COR-L47 (cell line): ENCODE results near the gene CCNDBP1.
"Not testable (repeated sequence)": the region's sequence is repeated elsewhere in the genome, so short reads cannot be mapped to it uniquely, and the experiment has no call there.

Experiments used
- DNase-seq: peaks from one replicate; lab custom pipeline; 2025; lab: John Stamatoyannopoulos, UW

CCNDBP1 gene, protein sequence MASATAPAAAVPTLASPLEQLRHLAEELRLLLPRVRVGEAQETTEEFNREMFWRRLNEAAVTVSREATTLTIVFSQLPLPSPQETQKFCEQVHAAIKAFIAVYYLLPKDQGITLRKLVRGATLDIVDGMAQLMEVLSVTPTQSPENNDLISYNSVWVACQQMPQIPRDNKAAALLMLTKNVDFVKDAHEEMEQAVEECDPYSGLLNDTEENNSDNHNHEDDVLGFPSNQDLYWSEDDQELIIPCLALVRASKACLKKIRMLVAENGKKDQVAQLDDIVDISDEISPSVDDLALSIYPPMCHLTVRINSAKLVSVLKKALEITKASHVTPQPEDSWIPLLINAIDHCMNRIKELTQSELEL

DNA sequence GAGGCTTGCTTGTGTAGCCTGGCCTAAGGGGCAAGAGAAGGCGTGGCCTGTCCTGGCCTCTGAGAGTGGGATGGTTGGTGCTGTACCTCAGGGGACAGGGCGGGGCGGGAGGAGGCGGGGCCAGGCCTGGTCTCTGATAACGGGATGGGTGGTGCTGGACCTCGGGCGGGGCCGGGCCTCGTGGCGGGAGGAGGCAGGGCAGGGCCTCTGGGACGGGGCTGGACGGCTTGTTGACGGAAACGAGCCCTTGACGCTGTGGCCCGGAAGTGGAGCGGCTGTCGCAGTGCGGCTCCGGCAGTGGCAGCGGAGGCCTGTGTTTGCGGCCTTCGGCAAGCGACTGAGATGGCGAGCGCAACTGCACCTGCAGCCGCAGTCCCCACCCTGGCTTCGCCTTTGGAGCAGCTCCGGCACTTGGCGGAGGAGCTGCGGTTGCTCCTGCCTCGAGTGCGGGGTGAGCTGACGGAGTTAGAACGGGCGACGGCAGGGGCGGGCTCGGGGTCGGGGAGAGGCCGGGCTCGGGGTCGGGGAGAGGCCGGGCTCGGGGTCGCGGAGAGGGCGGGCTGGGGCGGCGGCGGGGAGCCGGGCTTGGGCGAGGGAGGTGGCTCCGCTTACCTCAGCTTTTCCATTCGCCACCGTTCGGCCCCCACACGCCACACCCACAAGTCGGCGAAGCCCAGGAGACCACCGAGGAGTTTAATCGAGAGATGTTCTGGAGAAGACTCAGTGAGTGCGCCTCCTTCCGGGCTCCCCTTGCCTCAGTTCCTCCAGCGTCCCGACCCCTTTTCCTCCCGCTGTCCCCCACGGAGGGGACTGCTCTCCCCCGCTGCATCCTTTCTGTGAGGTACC, at the start of gene CCNDBP1:
Gene CCNDBP1, plus strand, starts transcription at position 247 of the 846 bp plus-strand sequence. Its CDS starts 96 bp downstream, at position 343.
- DNase-seq = peak; percentile 84

DNA sequence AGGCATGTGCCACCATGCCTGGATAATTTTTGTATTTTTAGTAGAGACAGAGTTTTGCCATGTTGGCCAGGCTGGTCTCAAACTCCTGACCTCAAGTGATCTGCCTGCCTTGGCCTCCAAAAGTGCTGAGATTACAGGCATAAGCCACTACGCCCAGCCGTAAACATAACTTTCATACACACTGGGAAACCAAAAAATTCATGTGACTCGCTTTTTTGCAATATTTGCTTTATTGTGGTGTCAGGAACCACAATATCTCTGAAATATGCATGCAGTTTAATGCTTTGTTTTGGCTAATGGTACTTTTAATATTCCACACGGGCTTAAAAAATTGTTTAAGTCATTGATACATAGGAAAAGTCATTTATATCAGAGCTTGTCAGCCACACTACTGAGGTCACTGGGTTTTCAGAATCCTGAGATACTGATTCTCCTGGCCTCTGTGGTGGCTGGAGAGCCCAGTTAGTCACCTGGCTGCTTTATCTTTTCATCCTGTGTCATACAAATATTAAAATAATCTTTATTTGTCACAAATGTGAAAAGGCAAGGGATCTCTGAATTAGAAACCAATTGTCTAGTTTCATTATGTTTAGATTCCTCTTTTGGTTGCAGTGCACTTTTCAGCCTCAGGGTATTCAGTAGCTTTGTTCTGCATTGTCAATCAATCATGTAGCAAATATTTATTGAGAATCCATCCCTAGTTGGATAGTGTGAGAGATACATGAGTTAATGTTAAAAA, 41.8 kb upstream of the CCNDBP1 start:
- no peak for DNase-seq

DNA sequence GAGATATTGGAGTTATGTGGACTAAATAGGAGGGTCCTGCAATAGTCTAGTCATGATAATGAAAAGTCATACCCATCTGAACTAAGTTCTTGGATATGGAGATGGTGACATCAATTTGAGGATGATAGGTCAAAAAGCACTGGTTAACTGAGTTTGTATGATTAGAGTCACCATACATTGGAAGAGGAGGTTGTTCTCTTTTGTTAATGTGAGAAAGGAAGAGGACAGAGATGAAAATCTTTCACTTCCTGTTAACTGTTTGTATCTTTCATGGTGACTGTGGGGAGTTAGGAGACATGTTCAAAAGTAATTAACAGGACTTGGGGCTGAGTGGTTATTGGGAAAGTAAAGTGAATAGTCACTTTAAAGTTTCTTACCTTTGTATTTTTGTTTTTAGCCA, 40.7 kb upstream of the CCNDBP1 start:
- DNase-seq = no peak

DNA sequence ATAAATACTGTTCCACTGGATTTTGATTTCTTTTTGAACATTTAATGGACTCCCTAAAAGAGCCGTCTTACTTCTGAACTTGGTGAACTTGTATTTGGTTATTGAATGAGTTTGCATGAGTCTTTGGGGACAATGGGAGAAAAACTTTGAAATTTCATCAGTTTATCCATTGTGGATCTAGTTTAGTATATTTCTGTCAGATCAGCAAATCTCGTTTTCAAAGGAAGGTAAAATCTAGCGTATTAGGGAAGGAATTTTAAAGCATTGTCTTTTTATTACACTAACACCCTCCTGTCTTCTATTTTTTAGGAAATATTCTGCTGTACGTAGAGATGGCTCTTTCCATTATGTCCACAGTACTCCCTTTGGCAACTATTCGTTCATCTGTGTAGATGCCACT, 39.0 kb upstream of the CCNDBP1 start:
- no peak for DNase-seq

DNA sequence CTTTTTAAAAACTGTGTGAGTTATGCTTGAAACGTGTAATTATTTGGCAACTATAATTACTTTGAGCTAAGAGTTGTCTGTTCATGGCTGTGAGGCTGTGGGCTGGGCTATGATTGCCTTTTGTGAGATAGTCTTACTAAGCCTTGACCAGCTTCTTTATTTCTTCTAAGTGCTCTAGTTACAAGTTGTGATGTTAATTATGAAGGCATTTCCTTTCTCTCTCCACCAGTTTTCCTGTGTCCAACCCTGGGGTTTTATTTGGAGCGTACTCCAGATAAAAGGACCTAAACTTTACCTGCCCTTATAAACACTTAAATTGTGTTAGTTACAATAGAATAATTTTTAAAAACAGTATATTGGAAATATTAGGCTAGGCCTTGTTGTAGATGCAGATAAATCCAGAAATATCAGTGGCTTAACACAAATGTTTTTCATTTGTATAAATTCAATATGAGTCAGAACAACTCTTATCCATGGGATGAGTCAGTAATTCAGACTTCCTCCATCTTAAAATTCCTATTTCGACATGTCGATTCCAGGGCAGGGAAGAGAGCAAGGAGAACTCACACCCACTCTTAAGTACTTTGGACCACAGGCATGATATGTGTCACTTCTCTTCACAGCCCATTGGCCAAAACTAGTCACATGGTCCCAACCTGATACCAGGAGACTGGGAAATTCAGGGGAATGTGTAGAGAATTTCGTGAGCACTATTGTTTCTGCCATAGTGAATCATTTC, 34.8 kb upstream of the CCNDBP1 start:
- DNase-seq = no peak

DNA sequence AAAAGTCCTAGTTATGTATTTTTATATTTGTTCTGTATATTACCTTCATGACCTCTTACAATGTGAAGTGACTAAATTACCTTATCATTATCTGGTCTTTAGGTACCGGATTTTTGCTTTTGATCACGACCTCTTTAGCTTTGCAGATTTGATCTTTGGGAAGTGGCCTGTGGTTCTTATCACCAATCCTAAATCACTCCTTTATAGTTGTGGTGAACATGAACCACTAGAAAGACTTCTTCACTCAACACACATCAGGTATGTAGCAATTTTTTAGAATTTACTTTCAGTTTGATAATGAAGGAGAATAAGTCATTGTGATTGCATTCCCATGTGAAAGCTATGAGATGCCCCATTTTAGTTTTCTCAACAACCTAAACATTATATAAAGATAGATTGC, 33.5 kb upstream of the CCNDBP1 start:
- DNase-seq = no peak

DNA sequence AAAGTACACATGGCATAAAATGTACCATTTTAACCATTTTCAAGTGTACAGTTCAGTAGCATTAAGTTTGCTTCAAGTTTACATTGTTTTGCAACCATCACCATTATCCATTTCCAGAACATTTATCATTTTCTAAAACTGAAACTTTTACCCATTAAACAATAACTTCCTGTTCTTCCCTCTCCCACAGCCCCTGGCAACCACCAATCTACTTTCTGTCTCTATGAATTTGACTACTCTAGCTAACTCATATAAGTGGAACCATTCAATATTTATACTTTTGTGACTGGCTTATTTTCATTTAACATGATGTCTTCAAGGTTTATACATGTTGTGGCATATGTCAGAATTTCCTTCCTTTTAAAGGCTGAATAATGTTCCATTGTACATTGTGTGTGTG, 31.9 kb upstream of the CCNDBP1 start:
- DNase-seq = no peak

DNA sequence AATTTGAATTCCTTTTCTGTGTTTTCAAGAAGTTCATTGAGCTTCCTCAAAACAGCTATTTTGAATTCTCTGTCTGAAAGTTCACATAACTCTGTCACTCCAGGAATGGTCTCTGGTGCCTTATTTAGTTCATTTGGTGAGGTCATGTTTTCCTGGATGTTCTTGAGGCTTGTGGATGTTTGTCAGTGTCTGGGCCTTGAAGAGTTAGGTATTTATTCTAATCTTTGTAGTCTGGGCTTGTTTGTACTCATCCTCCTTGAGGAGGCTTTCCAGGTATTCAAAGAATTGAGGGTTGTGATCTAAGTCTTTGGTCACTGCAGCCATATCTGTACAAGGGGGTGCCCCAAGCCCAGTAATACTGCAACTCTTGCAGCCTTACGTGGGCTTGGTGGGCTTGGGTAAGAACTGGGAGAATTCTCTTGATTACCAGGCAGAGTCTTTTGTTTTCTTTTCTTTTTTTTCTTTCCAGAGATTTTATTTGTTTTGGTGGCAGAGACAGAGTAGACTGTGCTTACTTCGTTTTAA, 19.3 kb upstream of the CCNDBP1 start:
- DNase-seq = no peak

DNA sequence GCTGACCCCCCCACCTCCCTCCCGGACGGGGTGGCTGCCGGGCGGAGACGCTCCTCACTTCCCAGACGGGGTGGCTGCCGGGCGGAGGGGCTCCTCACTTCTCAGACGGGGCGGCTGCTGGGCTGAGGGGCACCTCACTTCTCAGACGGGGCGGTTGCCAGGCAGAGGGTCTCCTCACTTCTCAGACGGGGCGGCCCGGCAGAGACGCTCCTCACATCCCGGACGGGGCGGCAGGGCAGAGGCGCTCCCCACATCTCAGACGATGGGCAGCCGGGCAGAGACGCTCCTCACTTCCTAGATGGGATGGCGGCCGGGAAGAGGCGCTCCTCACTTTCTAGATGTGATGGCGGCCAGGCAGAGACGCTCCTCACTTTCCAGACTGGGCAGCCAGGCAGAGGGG, 17.9 kb upstream of the CCNDBP1 start:
- not testable (repeated sequence) for DNase-seq

DNA sequence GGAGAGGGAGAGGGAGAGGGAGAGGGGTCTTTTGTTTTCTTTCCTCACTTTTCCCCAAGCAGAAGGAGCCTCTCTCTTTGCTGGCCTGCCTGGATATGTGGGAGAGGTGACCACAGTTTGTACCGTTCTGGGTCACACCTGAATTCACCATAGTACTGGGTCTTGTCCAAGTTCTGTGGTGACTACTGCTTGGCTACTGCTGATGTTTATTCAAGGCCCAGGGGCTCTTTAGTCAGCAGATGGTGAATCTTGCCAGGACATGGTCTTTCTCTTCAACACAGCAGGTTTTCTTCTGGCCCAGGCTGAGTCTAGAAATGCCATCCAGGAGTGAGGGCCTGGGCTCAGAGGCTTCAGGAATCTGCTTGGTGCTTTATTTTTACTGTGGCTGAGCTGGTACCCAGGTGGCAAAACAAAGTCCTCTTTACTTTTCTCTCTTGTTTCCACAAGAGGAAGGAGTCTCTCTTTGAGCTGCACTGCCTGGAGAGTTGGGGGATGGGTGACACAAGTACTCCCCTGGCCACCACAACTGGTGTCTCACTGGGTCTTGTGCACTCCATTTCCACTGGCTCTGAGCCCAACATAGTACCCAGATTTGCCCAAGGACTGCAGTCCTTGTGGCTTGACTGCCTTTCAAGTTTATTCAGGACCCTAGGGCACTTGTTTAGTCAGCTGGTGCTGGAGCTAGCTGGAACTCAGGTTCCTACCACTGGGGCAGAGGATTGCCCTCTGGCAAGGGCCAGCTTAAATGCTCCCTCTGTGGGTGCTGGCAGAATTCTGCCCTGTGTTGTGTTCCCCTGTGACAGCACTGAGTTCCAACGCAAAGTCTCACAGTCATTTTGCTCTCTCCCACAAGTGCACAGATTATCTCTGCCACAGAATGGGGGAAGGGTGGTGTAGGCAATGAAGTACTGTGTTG, 16.8 kb upstream of the CCNDBP1 start:
- DNase-seq = no peak

DNA sequence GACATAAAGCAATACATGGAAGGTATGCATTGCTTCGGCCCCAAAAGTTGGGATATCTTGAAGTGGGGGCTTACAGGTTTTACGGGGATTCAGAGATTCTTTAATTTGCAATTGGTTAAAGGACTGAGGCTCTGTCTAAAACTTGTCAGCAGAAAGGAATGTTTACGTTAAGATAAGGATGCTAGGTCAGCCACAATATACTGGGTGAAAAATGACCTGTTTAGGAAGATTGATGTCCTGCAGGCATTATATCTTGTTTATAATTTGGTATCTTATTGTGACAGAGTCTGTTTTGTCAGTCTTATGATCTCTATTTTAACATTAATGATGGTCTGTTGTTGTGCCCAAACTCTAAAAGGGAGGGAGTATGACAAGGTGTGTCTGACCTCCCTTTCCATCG, 15.3 kb upstream of the CCNDBP1 start:
- DNase-seq = no peak

DNA sequence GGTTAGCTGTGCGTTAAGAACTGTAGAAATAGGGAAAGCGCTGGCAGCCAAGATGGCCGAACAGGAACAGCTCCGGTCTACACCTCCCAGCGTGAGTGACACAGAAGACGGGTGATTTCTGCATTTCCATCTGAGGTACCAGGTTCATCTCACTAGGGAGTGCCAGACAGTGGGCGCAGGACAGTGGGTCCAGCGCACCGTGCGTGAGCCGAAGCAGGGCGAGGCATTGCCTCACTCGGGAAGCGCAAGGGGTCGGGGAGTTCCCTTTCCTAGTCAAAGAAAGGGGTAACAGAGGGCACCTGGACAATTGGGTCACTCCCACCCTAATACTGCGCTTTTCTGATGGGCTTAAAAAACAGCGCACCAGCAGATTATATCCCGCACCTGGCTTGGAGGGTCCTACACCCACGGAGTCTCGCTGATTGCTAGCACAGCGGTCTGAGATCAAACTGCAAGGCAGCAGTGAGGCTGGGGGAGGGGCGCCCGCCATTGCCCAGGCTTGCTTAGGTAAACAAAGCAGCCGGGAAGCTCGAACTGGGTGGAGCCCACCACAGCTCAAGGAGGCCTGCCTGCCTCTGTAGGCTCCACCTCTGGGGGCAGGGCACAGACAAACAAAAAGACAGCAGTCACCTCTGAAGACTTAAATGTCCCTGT, 9.4 kb upstream of the CCNDBP1 start:
- not testable (repeated sequence) for DNase-seq

DNA sequence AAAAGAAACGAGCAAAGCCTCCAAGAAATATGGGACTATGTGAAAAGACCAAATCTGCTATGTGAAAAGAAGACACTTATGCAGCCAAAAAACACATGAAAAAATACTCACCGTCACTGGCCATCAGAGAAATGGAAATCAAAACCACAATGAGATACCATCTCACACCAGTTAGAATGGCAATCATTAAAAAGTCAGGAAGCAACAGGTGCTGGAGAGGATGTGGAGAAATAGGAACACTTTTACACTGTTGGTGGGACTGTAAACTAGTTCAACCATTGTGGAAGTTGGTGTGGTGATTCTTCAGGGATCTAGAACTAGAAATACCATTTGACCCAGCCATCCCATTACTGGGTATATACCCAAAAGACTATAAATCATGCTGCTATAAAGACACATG, 8.1 kb upstream of the CCNDBP1 start:
- DNase-seq = not testable (repeated sequence)

DNA sequence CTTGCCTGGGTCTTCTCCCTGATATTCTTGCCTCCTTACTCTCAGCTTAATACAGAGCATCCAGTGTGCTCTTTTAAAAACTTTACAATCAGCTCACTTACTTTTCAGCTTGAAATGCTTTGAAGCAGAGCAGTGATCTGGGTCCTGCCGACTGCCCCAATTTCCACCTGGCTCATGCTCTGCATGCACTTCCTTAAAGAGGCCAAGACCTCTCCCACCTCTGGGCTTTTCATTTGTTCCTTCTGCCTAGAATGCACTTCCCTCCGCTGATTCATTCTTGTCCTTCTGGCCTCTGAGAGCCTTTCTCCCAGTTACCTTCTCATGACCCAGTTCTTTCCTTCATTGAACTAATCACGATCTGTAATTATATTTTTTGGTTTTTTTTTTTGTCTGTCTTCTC, 1.9 kb upstream of the CCNDBP1 start:
- no peak for DNase-seq

DNA sequence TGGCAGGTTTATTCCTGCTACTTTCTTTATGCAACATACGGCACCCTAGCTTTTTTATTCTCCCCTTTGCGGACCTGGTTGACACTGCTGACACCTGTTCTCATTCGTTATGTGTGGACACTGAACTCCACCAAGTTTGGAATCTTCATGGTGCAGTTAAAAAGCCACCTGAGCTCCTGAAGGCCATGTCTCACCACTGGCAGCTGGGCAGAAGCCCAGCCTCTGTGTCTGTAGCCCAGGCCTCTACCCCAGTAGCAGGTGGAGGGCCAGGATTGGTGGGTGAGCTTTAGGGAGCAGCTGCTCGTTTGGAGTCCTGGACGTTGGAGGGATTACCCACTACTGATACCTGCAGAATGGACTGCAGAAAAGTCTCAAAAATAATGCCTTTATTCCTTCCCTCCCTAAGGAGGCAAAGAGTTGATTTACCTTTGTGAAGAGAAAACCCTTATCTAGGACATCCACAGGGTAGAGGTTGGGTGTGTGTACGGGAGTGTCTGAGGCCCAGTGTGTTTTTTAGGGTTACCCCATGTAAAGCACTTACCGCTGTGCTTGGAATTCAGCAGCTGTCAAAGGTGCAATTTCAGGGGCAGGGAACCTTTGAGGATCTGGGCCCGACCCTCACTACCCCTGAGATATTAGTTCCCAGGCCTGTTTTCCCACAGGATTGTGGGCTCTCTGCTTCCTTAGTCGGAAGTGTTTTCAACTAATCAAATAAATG, 637 bp upstream of the CCNDBP1 start:
- DNase-seq = no peak

DNA sequence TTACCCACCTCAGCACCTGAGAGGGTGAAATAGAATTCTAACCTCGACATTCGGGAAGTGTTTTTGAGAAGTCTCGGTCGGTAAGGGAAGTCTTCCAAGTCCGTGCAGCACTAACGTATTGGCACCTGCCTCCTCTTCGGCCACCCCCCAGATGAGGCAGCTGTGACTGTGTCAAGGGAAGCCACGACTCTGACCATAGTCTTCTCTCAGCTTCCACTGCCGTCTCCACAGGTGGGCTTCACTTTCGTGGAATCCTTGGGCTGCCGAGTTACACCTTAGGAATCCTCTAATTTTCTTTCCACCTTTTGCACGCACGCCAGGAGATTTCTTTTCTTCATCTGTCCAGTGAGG, 775 bp downstream of the CCNDBP1 start:
- no peak for DNase-seq

DNA sequence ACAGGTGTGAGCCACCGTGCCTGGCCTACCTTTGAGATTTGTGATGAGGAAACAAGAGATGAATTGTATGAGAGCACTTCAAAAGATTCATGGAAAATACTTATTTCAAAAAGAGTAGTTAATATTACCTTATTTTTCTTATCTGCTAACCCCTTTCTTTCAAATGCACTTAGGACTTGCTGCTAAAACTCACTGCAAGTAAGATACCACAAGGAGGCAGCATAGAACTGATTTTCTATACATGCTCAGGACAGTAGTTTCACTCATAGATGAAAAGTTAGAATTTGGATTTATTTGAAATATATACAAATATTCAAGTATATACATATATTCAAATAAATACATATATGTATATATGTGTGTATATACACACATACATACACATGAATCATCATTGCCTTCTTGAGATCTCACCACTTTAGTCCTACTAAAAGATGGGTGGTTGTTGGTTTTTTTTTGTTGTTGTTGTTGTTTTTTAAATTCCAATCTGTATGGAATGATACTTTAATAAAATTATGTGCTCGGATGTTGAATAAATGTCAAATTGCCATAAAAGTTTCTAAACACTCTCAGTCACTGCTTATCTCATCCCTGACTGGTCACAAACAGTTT, 2.4 kb downstream of the CCNDBP1 start:
- DNase-seq = peak; percentile 35

DNA sequence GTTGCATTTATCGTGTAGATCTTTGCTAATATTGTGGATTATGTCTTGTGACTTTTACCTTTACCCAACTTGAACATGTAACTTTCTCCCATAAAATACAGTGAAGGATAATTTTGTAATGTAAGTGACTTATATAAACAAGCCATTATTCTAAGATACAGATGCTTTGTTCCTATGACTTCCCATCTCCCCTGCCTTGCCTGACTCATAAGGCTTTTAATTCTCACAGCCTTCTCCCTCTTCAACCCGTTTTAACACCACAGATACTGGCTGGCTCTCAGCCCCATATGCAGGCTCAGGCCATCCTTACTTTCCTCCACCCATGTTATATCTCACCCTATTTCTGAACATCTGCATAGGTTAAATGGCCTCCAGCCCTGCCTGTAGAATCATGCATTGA, 4.1 kb downstream of the CCNDBP1 start:
- no peak for DNase-seq

DNA sequence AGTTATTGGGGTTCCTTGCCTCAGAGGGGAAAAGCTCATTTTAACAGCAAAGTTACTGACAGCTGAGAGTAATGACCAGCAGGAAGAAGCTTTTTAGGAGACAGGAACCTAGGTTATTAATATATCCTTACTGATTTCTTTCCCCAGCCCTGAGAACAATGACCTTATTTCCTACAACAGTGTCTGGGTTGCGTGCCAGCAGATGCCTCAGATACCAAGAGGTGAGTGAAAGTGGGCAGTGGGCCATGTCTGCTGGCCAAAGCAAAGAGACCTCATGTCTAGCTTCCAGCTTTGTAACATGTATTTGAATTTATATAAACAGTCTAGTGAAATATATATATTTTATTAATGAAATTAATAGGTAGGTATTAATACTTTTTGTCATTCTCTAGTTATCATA, 5.0 kb downstream of the CCNDBP1 start:
- DNase-seq = no peak
